OCI-LY1 (cell line): ENCODE data around the gene RCAN2.

Experiments used
- CTCF ChIP-seq: fragments of 200-600 bp; sonication (generic), shearing (Covaris generic); IDR thresholded peaks from 2 replicates; pipeline ENCODE4 v1.5.1; 2017; ENCODE audit warnings: mild to moderate bottlenecking, antibody characterized with exemption, low read length, moderate library complexity, mixed read lengths
- EZH2 ChIP-seq: fragments of 200-600 bp; sonication (generic), shearing (Covaris generic); IDR thresholded peaks from 2 replicates; pipeline ENCODE4 v1.8.0; 2017; ENCODE audit warnings: borderline replicate concordance, mixed run types, mild to moderate bottlenecking, antibody characterized with exemption, low read length, moderate library complexity, mixed read lengths

- TF ChIP-seq CTCF (no peak), EZH2 (no peak)
These were observed 38.8 kb downstream of the RCAN2 start for GRCh38 chr6:46452312-46452917.
